GM18520 (cell line): ENCODE results near the gene PRAC1.
"Not testable (repeated sequence)": the region's sequence is repeated elsewhere in the genome, so short reads cannot be mapped to it uniquely, and the experiment has no call there.

Source experiments
- ATAC-seq: cut with Tn5 transposase; IDR thresholded peaks from one replicate; pipeline ENCODE4 v1.9.1; 2021; ENCODE audit not compliant: unreplicated experiment

PRAC1 gene

GRCh38 chr17:48727415-48728175, 5.3 kb upstream of the PRAC1 start:
- no peak for ATAC-seq

GRCh38 chr17:48726916-48727286, 4.6 kb upstream of the PRAC1 start:
- ATAC-seq = no peak

DNA sequence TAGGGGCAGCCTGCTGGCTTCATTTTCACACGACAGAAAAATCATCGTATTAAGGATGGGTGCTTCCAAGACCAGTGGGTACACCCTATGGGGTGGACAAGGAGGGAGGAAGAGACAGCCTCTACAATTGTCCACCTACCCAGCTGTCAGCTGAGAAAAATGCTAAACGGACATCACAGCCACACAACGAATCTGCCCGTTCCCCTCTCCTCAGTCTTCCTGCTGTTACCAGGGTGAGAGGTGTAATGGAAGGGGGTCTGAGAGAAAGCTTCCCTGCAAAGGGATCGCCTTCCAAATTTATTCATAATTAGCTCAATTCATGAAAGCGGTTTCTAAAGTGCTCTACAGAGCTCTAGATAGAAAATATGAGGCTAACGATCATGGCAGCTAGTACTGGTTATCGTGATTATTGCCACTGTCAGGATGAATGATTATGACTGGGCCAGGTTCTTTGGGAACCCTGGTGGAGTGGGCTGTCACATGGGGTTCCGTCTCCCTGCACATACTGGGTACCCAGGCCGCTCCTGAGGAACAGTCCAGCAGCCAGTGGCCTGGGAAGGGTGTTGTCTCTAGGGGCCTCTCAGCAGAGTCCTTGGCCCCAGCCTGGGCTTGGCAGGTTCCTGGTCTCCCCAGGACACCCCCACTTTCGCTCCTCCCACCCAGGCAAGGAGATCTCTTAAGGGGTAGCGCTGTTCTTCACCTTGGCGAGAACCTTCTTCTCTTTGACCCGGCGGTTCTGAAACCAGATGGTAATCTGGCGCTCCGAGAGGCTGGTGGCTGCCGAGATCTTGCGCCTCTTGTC, 4.0 kb upstream of the PRAC1 start:
- no peak for ATAC-seq

DNA sequence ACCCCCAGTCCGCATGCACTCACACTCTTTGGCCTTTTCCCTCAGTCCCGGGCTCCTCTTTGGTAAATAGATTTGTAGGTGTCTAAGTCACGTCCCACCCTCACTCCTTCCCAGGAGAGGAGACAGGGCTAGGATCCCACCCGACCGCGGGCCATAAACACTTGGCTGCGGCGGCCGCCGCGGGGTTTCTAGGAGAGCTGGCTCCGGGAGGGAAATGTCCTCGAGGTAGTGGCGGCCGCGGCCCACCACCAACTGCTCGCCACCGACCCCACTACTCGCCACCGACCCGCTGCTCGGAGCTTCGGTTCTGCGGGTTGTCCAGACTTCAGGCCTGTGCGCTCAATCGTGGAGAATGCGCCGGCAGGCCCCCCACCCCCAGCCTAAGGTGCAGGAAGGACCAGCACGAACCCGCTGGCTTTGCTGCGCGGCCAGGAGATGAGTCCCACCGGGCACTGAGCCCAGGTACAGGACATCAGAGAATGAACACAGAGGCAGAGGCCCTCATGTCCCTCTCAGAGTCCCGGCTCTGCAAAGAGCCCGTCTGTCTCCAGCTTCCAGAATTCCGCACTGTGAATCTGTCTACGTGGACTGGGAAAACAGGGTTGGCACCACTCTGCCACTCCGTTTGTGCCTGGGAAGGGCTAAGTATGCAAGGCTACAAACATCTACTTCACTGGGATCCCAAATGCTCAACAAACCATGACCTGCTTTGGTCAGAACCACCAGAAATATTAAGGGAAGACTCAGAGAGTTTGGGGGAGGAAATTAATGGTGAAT, 3.2 kb upstream of the PRAC1 start:
- no peak for ATAC-seq

DNA sequence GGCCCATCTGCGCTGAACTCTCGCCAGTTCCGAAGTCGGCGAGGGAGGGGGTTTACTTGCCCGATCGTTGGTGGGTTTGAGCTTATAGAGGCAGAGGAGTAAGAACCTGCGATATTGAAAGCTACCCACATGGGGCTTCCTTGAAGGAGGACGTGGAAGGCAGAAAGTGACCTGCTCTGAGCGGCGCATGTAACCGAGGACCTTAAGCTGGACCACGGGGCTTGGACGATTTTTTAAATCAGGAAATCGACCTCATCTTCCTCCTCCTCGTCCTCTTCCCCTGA, 2.6 kb upstream of the PRAC1 start:
- ATAC-seq = no peak

GRCh38 chr17:48724251-48725003, 2.1 kb upstream of the PRAC1 start:
- no peak for ATAC-seq

GRCh38 chr17:48723423-48724250, 1.3 kb upstream of the PRAC1 start:
- ATAC-seq = no peak

- ATAC-seq = no peak
Observed at GRCh38 chr17:48722915-48723422, 651 bp upstream of the PRAC1 start, which contains the start of gene PRAC2. PRAC2 (plus strand) TSS chr17:48723185; CDS start chr17:48724411, 1,226 bp downstream.

DNA sequence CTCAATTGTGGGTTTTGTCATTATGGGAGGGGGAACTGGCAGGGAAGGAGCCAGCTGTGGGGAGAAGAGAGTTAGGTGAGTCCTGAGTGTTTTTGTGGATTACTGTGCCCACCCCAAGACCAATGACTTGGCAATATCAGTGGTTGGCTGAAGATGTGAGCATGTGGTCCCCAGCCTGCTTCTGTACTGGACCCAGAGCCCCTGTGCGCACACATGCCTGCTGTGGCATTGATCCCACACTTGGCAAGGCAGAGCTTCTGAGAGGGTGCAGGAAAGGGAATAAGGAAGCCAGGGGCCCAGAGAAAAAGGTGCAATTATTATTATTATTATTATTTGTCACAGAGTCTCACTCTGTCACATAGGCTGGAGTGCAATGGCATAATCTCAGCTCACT, 1.3 kb downstream of the PRAC1 start:
- no peak for ATAC-seq

DNA sequence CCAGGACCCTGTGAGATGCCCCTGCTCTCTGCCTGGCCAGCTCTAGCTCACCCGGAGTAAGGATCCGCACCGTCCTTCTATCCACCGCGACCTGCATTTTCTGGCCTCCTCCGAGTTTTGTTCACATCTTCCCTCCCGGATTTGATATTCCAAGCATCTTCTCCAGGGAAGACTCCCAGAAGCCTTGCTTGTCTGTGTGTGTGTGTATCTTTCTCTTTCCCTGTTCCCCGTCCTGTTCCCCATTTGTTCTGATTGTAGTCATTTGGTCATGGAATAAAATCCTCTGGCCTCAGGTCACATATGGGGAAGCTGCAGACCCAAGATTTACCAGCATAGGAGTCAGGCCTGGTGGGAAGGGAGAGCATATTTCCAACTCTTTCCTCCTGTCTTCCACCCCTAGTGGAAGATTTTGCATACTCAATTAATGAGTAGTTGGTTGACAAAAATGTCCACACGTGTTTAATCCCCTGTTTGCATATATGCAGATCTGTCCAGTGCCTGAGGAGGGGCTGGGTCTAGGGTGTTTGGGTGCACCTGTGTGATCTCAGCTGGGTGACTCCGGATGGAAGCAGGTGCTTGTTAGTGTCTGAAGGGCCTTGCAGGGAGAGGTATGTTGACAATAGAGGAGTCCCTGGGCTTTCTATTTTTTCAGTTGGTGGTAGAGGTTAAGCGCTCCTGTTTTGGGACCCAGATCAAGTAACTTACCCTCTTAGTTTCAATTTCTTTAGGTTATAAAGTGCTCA, 1.9 kb downstream of the PRAC1 start:
- ATAC-seq = no peak

DNA sequence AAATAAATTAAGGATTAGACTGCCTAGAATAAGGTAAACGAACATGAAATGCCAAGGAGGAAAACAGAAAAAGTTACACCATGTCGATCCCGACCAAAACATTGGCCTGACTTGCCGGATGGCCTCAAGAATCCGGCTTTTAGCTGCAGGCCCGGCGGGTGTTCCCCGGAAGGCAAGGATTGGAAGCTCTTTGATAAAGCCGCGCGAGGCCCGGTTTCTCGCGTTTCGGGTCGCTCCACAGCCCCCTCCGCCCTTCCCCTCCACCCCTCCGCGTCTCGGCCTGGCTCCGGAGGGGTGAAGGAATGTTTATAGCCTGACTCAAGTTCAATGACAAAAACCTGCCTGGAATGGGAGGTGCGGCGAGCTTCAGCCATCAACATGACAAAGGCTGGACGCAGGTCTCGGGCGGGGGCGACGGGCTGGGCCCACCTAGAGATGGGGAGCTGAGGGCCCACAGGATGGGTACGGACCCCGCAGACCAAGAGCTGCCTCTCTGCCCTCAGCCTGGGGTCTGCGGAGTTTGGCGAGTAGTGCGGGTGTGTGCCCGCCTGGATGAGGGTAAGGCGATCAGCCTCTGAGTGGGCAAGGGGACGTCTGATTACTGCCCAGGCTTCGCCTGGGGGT, 2.6 kb downstream of the PRAC1 start:
- no peak for ATAC-seq

- no peak for ATAC-seq
Observed at GRCh38 chr17:48718761-48719641, 3.3 kb downstream of the PRAC1 start.

GRCh38 chr17:48718227-48718760, 4.0 kb downstream of the PRAC1 start:
- ATAC-seq = no peak

GRCh38 chr17:48717367-48718226, 4.7 kb downstream of the PRAC1 start:
- ATAC-seq = no peak

GRCh38 chr17:48716549-48716948, 5.8 kb downstream of the PRAC1 start:
- ATAC-seq = not testable (repeated sequence)

- no peak for ATAC-seq
Observed at GRCh38 chr17:48715496-48716399, 6.6 kb downstream of the PRAC1 start.
